Natural killer cell (primary cell): Measurements from ENCODE around the gene IL37. TPM values are rescaled to one million over a fixed set of nuclear protein-coding genes. Genes with fewer than 3 reads are reported as not detected.
"Not testable (repeated sequence)": the region's sequence is repeated elsewhere in the genome, so short reads cannot be mapped to it uniquely, and the experiment has no call there.

Experiments
- ATAC-seq, 3 donors: fragments of 150-1000 bp in 2 of 3; fragments of 200-7000 bp in 1 of 3; cut with Tn5 transposase; 1 replicate in 1 of 3; 2 replicates in 2 of 3; pipeline ENCODE4 v1.10.0; 2021; ENCODE audit warnings: mild to moderate bottlenecking in 2 of 3, moderate library complexity in 2 of 3
- DNase-seq, 2 donors: peaks; one replicate each; pipeline versions ENCODE4 v3.0.0 to v3.0.0-alpha.2; 2013 to 2021; ENCODE audit warnings: mixed read lengths in 1 of 2
- H3K27ac ChIP-seq: one replicate; pipeline ENCODE4 v1.5.1; 2013; ENCODE audit warnings: mild to moderate bottlenecking, low read length
- H3K27me3 ChIP-seq: one replicate; pipeline ENCODE4 v1.6.1; 2013; ENCODE audit warnings: low read length; ENCODE audit not compliant: control insufficient read depth, insufficient read depth
- H3K36me3 ChIP-seq: one replicate; pipeline ENCODE4 v1.6.1; 2013; ENCODE audit warnings: low read length; ENCODE audit not compliant: control insufficient read depth, insufficient read depth
- H3K4me1 ChIP-seq: one replicate; pipeline ENCODE4 v1.6.1; 2013; ENCODE audit warnings: low read length; ENCODE audit not compliant: control insufficient read depth, insufficient read depth
- H3K4me3 ChIP-seq: one replicate; pipeline ENCODE4 v1.5.1; 2013; ENCODE audit warnings: low read length
- H3K9me3 ChIP-seq: one replicate; pipeline ENCODE4 v1.6.1; 2013; ENCODE audit warnings: low read length; ENCODE audit not compliant: control insufficient read depth, insufficient read depth
- H3K27ac Mint-ChIP-seq, 2 donors: one replicate each; pipeline ENCODE4 v1.8.0; 2022; ENCODE audit warnings: mild to moderate bottlenecking in 2 of 2, mixed read lengths in 2 of 2, moderate library complexity in 1 of 2
- H3K27me3 Mint-ChIP-seq, 2 donors: one replicate each; pipeline ENCODE4 v1.8.0; 2022; ENCODE audit warnings: low read depth in 2 of 2, mixed read lengths in 2 of 2
- H3K36me3 Mint-ChIP-seq: one replicate; pipeline ENCODE4 v1.8.0; 2022; ENCODE audit warnings: mixed read lengths
- H3K4me1 Mint-ChIP-seq, 2 donors: one replicate each; pipeline ENCODE4 v1.8.0; 2022; ENCODE audit warnings: mixed read lengths in 2 of 2
- H3K4me3 Mint-ChIP-seq: one replicate; pipeline ENCODE4 v1.8.0; 2022; ENCODE audit warnings: mild to moderate bottlenecking, moderate library complexity, mixed read lengths
- H3K9me3 Mint-ChIP-seq, 2 donors: one replicate each; pipeline ENCODE4 v1.8.0; 2022; ENCODE audit warnings: mixed read lengths in 2 of 2
- CTCF ChIP-seq: fragments of 200-600 bp; IDR thresholded peaks from one replicate; pipeline ENCODE4 v1.8.0; 2022; ENCODE audit warnings: antibody characterized with exemption
- WGBS: methylation state at CpG from one replicate; pipeline ENCODE4 v1.1.7; 2013; ENCODE audit warnings: missing lambda C conversion rate; ENCODE audit not compliant: insufficient coverage; 5-methylcytosine and 5-hydroxymethylcytosine counted together
- intact Hi-C: fragments of 100-400 bp; cut with micrococcal nuclease; formaldehyde crosslinking; loops from one replicate; pipeline ENCODE4 v1.14.2; 2022
- total RNA-seq, 4 donors: library from RNA; stranded (reverse); fragments of 120-200 nt in 1 of 4; gene quantifications; one replicate each; pipeline versions ENCODE4 v1.2.3 to v1.2.4, GENCODE V29; 2013 to 2022

The IL37 gene
- total RNA-seq, 3 donors from 2014 or later (not counting 1 experiment from before 2014, with no cell fraction given) = not detected

- peaks cover 0 to 9% of the 10 kb centered on the region in 2 donors for H3K27me3 Mint-ChIP-seq
- H3K9me3 Mint-ChIP-seq = peaks cover 0 to 4% of the 10 kb centered on the region in 2 donors
- H3K4me3 Mint-ChIP-seq = no peak overlapping the region
- Histone ChIP-seq H3K9me3 (no peaks in the 10 kb centered on the region), H3K27ac (no peak overlapping the region), H3K4me3 (no peak overlapping the region), H3K4me1 (no peaks in the 10 kb centered on the region), H3K36me3 (no peaks in the 10 kb centered on the region), H3K27me3 (no peaks in the 10 kb centered on the region)
- intact Hi-C loops = no loop called here
- no peaks in the 10 kb centered on the region for H3K4me1 Mint-ChIP-seq
- WGBS = 92% methylated on average over 5 of the region's 5 CpGs
- DNase-seq (no peak), ATAC-seq (no peak)
- H3K36me3 Mint-ChIP-seq = no peaks in the 10 kb centered on the region
- no peak for TF ChIP-seq CTCF
- no peak overlapping the region for H3K27ac Mint-ChIP-seq
Observed at GRCh38 chr2:112904883-112905282, 6.1 kb upstream of the IL37 start.

GRCh38 chr2:112906276-112906675 lies 4.7 kb upstream of the IL37 start:
- Histone ChIP-seq H3K36me3 (no peaks in the 10 kb centered on the region), H3K27me3 (no peaks in the 10 kb centered on the region), H3K4me3 (no peak overlapping the region), H3K9me3 (no peaks in the 10 kb centered on the region), H3K27ac (no peak overlapping the region), H3K4me1 (no peaks in the 10 kb centered on the region)
- no peak for DNase-seq
- H3K27ac Mint-ChIP-seq = no peak overlapping the region
- no peaks in the 10 kb centered on the region for H3K36me3 Mint-ChIP-seq
- peaks cover 0 to 6% of the 10 kb centered on the region in 2 donors for H3K27me3 Mint-ChIP-seq
- 68% methylated on average over 2 of the region's 2 CpGs for WGBS
- H3K4me1 Mint-ChIP-seq = no peaks in the 10 kb centered on the region
- peaks cover 0 to 4% of the 10 kb centered on the region in 2 donors for H3K9me3 Mint-ChIP-seq
- intact Hi-C loops = no loop called here
- no peak overlapping the region for H3K4me3 Mint-ChIP-seq
- ATAC-seq = no peak
- no peak for TF ChIP-seq CTCF

GRCh38 chr2:112907001-112907949 lies 3.7 kb upstream of the IL37 start:
- H3K36me3 Mint-ChIP-seq = no peaks in the 10 kb centered on the region
- no peak overlapping the region for H3K27ac ChIP-seq
- H3K9me3 Mint-ChIP-seq = peaks cover 0 to 4% of the 10 kb centered on the region in 2 donors
- H3K9me3 ChIP-seq = no peaks in the 10 kb centered on the region
- WGBS = 98% methylated on average over 6 of the region's 12 CpGs
- DNase-seq (no peak), ATAC-seq (no peak)
- H3K36me3 ChIP-seq = no peaks in the 10 kb centered on the region
- no peaks in the 10 kb centered on the region for H3K27me3 ChIP-seq
- peaks cover 0 to 9% of the 10 kb centered on the region in 2 donors for H3K27me3 Mint-ChIP-seq
- intact Hi-C loops = no loop called here
- no peaks in the 10 kb centered on the region for H3K4me1 Mint-ChIP-seq
- no peaks in the 10 kb centered on the region for H3K4me1 ChIP-seq
- no peak for TF ChIP-seq CTCF
- H3K27ac Mint-ChIP-seq = no peak overlapping the region
- H3K4me3 Mint-ChIP-seq = no peak overlapping the region
- no peak overlapping the region for H3K4me3 ChIP-seq

- H3K4me3 ChIP-seq, intact Hi-C loops, H3K27ac ChIP-seq, H3K9me3 ChIP-seq, ATAC-seq, H3K27me3 Mint-ChIP-seq, H3K27ac Mint-ChIP-seq, H3K4me1 Mint-ChIP-seq, H3K36me3 ChIP-seq, DNase-seq, H3K4me1 ChIP-seq, H3K9me3 Mint-ChIP-seq, H3K36me3 Mint-ChIP-seq, H3K4me3 Mint-ChIP-seq, H3K27me3 ChIP-seq: not testable (repeated sequence)
- WGBS = 91% methylated on average over 2 of the region's 2 CpGs
Observed at GRCh38 chr2:112908559-112908958, 2.4 kb upstream of the IL37 start.
